Fibroblast of the aortic adventitia (primary cell): ENCODE measurements around the gene MMUT. TPM values are rescaled to one million over a fixed set of nuclear protein-coding genes. Genes with fewer than 3 reads are reported as not detected.
A peak's percentile ranks its signal among the peaks of the same experiment; 100 is the strongest.
"Not testable (repeated sequence)": the region's sequence is repeated elsewhere in the genome, so short reads cannot be mapped to it uniquely, and the experiment has no call there.

Experiments used
- DNase-seq: peaks from one replicate; pipeline ENCODE4 v3.0.0-alpha.2; 2010; ENCODE audit warnings: low read depth
- H3K4me3 ChIP-seq: 2 replicates; pipeline ENCODE4 v1.5.1; 2011; ENCODE audit warnings: low read depth, mild to moderate bottlenecking, control low read depth, low read length, moderate library complexity
- total RNA-seq: library from RNA; depleted of rRNA; stranded (reverse); fragments of >200 nt; gene quantifications from 2 replicates; pipeline ENCODE4 v1.2.3, GENCODE V29; 2012; ENCODE audit warnings: low replicate concordance
- TF ChIP-seq, protein P1 (sequence below): IDR thresholded peaks from 2 replicates; pipeline ENCODE4 v1.5.1; 2011; ENCODE audit warnings: mild to moderate bottlenecking, low read length, control low read depth, inconsistent platforms; ENCODE audit not compliant: insufficient read depth

MMUT gene
- total RNA-seq, 1 donor: 27.4 TPM

- no peak overlapping the region for H3K4me3 ChIP-seq
- DNase-seq: peak; percentile 42
- TF ChIP-seq, protein P1, sequence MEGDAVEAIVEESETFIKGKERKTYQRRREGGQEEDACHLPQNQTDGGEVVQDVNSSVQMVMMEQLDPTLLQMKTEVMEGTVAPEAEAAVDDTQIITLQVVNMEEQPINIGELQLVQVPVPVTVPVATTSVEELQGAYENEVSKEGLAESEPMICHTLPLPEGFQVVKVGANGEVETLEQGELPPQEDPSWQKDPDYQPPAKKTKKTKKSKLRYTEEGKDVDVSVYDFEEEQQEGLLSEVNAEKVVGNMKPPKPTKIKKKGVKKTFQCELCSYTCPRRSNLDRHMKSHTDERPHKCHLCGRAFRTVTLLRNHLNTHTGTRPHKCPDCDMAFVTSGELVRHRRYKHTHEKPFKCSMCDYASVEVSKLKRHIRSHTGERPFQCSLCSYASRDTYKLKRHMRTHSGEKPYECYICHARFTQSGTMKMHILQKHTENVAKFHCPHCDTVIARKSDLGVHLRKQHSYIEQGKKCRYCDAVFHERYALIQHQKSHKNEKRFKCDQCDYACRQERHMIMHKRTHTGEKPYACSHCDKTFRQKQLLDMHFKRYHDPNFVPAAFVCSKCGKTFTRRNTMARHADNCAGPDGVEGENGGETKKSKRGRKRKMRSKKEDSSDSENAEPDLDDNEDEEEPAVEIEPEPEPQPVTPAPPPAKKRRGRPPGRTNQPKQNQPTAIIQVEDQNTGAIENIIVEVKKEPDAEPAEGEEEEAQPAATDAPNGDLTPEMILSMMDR: no peak
These were observed 56.6 kb downstream of the MMUT start for GRCh38 chr6:49406250-49406970.

- no peak overlapping the region for H3K4me3 ChIP-seq
- TF ChIP-seq, protein P1: no peak
- DNase-seq: no peak
These were observed 62.0 kb downstream of the MMUT start for GRCh38 chr6:49401063-49401462.

DNA sequence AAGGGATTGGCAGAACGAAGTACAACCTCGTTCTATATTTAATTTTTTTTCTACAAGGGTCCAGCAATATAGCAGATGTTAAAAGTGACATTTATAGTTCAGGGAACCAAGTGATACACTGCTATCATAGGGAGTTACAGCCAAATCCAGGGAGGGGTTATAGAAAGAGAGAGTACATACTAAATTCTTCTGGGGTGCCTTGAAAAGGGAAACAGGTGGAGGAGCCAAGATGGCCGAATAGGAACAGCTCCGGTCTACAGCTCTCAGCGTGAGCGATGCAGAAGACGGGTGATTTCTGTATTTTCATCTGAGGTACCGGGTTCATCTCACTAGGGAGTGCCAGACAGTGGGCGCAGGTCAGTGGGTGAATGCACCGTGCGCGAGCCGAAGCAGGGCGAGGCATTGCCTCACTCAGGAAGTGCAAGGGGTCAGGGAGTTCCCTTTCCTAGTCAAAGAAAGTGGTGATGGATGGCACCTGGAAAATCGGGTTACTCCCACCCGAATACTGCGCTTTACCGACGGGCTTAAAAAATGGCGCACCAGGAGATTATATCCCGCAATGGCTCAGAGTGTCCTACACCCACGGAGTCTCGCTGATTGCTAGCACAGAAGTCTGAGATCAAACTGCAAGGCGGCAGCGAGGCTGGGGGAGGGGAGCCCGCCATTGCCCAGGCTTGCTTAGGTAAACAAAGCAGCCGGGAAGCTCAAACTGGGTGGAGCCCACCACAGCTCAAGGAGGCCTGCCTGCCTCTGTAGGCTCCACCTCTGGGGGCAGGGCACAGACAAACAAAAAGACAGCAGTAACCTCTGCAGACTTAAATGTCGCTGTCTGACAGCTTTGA is 76.2 kb downstream of the MMUT start:
- DNase-seq, H3K4me3 ChIP-seq: not testable (repeated sequence)

DNA sequence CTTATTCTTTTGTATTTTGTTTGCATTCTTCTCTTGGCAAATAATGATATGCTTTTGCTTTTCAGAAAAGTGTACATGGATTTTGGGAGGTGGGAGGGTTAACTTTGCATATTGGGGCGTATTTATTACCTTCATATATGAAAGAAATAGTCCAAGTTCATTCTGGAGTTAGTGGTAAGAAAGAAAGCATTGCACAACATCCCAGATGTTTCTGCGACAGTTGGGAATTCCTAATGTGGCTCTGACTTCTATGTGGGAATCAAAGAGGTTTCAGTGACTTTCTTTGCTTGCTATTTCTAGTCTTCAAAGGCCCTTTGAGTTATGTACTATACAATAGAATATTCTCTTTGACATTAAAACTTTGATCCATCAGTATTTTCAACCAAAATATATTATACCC is 78.1 kb downstream of the MMUT start:
- TF ChIP-seq, protein P1: no peak
- DNase-seq: peak; percentile 46
- H3K4me3 ChIP-seq: no peak overlapping the region

Other genes starting within 250 kb of the MMUT start
- 2.9 and 23.7 TPM in 2 replicates for gene CENPQ, start 117 bp upstream of the MMUT start, total RNA-seq
- gene GLYATL3, start 36.7 kb upstream of the MMUT start, total RNA-seq: not detected in 2 replicates
- gene C6orf141, start 87.4 kb upstream of the MMUT start, total RNA-seq: 0.57 and 5.7 TPM in 2 replicates
- not detected in 2 replicates for gene RHAG, start 173.6 kb upstream of the MMUT start, total RNA-seq